ENCODE data around the gene ACAA1. TPM values are rescaled to one million over a fixed set of nuclear protein-coding genes. Genes with fewer than 3 reads are reported as not detected.

Gene ACAA1
- total and polyA plus RNA-seq, 2 donors (not counting 1 experiment from before 2014, with no cell fraction given): 98.4 to 143 TPM

DNA sequence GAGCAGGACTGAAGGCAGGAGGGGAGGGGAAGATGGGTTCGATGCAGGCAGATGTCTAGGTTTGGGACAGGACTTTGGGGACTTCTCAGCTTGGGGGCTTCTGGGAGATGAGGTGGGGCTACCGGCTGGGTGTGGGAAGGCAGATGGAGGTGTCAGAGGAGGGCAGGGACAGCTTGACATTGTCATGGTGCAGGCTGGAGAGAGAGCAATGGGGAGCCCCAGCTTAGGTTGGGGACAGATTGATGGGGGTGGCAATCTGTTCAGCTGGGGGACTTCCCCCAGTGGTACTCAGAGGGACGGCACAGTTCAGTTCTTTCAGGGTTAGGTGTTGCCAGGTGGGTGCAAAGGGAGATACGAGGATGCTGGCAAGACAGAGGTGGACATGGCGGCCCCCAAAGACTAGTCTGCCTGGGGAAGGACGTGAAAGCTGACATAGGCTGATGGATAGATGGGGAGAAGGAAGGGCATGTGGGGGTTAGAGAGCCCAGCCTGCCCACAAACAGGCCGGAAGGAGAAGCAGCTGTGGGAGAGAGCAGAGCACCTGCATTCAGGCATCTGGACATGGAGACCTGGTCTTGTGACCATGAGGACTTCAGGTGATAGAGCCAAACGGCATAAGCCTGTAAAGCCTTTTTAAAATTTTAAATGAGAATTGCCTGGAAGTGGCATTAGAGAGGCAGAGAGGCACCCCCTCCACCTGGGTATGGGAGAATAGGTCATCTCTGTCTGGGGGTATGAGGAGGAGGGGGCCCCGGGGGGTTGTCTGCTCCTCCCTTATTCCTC, 21.1 kb downstream of the ACAA1 start:
- Mint-ChIP-seq H3K4me1 (peaks cover 22% of the 10 kb centered on the region), H3K27ac (no peak overlapping the region), H3K27me3 (peaks cover 7% of the 10 kb centered on the region), H3K4me3 (no peak overlapping the region), H3K9me3 (ENCODE audit: insufficient read depth) (no peaks in the 10 kb centered on the region)
- Histone ChIP-seq H3K9me3 (ENCODE audit: control extremely low read depth in 1 of 3, control insufficient read depth in 2 of 3, insufficient read depth in 1 of 3, low read length in 2 of 3) (no peaks in the 10 kb centered on the region), H3K79me2 (ENCODE audit: control insufficient read depth, insufficient read depth, low read length) (no peaks in the 10 kb centered on the region), H3K4me2 (replicated peaks; ENCODE audit: low read depth, low read length, poor library complexity, severe bottlenecking) (peak overlapping the region; percentile 50), H3K27me3 (replicated peaks in 1 of 4; ENCODE audit: control extremely low read depth in 1 of 4, control insufficient read depth in 3 of 4, insufficient read depth in 4 of 4, low read length in 3 of 4) (no peaks in the 10 kb centered on the region), H3K36me3 (replicated peaks in 1 of 2; ENCODE audit: control extremely low read depth in 1 of 2, control insufficient read depth in 1 of 2, extremely low read depth in 1 of 2, insufficient read depth in 2 of 2, low read length in 1 of 2) (peaks cover 0 to 10% of the 10 kb centered on the region in 2 experiments), H3K4me3 (ENCODE audit: control extremely low read depth in 1 of 5, extremely low read depth in 1 of 5, insufficient read depth in 1 of 5, low read depth in 2 of 5, low read length in 4 of 5) (no peak overlapping the region), H3K4me1 (ENCODE audit: control insufficient read depth in 2 of 2, insufficient read depth in 2 of 2, low read length in 2 of 2) (peaks cover 19 to 23% of the 10 kb centered on the region in 2 donors), H4K20me1 (ENCODE audit: control insufficient read depth, insufficient read depth, low read length, poor library complexity, severe bottlenecking) (no peaks in the 10 kb centered on the region), H3K9ac (ENCODE audit: low read length) (no peak overlapping the region), H3K27ac (ENCODE audit: low read length in 2 of 2) (no peak overlapping the region), H2AFZ (ENCODE audit: insufficient read depth, low read depth, low read length, poor library complexity, severe bottlenecking) (no peak overlapping the region)
- POLR2A ChIA-PET: no interaction called here
- CTCF ChIA-PET: interaction anchor here (2.1 to 6.5 kb wide), 2 partner anchors 141 to 182 kb away, joined by 10 to 55 read pairs; no protein-coding TSS in a partner anchor
- no peak for TF ChIP-seq EZH2 (IDR thresholded peaks at IDR 0.05; ENCODE audit: borderline replicate concordance, insufficient read depth, low read depth, low read length, poor library complexity, severe bottlenecking)
- TF ChIP-seq, protein P1, sequence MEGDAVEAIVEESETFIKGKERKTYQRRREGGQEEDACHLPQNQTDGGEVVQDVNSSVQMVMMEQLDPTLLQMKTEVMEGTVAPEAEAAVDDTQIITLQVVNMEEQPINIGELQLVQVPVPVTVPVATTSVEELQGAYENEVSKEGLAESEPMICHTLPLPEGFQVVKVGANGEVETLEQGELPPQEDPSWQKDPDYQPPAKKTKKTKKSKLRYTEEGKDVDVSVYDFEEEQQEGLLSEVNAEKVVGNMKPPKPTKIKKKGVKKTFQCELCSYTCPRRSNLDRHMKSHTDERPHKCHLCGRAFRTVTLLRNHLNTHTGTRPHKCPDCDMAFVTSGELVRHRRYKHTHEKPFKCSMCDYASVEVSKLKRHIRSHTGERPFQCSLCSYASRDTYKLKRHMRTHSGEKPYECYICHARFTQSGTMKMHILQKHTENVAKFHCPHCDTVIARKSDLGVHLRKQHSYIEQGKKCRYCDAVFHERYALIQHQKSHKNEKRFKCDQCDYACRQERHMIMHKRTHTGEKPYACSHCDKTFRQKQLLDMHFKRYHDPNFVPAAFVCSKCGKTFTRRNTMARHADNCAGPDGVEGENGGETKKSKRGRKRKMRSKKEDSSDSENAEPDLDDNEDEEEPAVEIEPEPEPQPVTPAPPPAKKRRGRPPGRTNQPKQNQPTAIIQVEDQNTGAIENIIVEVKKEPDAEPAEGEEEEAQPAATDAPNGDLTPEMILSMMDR (IDR thresholded peaks at IDR 0.05): no peak
- ATAC-seq (ENCODE audit: low read depth) (no peak), DNase-seq (no peak)
- WGBS (ENCODE audit: insufficient coverage): 46% methylated on average over 7 of the region's 9 CpGs
- intact Hi-C loops (cut with micrococcal nuclease): no loop called here

Data from B cell (primary cell).